ENCODE data around the gene TOR1AIP2. TPM values are rescaled to one million over a fixed set of nuclear protein-coding genes. Genes with fewer than 3 reads are reported as not detected.
A peak's percentile ranks its signal among the peaks of the same experiment; 100 is the strongest.
"Not testable (repeated sequence)": the region's sequence is repeated elsewhere in the genome, so short reads cannot be mapped to it uniquely, and the experiment has no call there.

The TOR1AIP2 gene
- total RNA-seq, 4 donors from 2014 or later = 70.1 to 115 (median 86.9) TPM

DNA sequence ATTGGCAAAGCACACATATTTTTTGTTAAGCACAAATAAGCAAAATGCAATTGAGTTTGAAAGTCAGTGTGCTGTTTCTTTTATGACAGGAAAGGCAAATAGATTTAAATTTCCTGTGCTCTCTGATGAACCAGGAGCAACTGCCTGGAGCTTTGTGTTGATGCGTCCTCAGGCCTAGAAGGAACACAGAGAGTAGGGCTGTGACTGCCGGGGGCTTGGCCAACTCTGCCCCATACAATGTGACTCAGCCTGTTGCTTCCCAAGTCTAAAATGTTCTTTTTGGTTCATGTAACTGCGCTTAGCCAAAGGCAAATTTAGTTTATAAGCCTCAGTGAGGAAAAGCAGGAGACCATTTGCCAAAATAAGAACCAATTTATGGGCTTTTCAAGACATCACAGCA is 37.5 kb downstream of the TOR1AIP2 start:
- TF ChIP-seq POLR2A (IDR thresholded peaks at IDR 0.05) = no peak
- TF ChIP-seq, protein P1, sequence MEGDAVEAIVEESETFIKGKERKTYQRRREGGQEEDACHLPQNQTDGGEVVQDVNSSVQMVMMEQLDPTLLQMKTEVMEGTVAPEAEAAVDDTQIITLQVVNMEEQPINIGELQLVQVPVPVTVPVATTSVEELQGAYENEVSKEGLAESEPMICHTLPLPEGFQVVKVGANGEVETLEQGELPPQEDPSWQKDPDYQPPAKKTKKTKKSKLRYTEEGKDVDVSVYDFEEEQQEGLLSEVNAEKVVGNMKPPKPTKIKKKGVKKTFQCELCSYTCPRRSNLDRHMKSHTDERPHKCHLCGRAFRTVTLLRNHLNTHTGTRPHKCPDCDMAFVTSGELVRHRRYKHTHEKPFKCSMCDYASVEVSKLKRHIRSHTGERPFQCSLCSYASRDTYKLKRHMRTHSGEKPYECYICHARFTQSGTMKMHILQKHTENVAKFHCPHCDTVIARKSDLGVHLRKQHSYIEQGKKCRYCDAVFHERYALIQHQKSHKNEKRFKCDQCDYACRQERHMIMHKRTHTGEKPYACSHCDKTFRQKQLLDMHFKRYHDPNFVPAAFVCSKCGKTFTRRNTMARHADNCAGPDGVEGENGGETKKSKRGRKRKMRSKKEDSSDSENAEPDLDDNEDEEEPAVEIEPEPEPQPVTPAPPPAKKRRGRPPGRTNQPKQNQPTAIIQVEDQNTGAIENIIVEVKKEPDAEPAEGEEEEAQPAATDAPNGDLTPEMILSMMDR (IDR thresholded peaks at IDR 0.05) = no peak
- intact Hi-C loops (cut with DNase I) = no loop called here
- peaks cover 0 to under 1% of the 10 kb centered on the region in 2 donors for H3K36me3 ChIP-seq
- no peaks in the 10 kb centered on the region for H3K9me3 ChIP-seq
- H3K27ac ChIP-seq = no peak overlapping the region
- no peaks in the 10 kb centered on the region for H3K27me3 ChIP-seq
- DNase-seq = no peak
- H3K4me3 ChIP-seq (replicated peaks in 1 of 3) = no peak overlapping the region
- H3K4me1 ChIP-seq = no peaks in the 10 kb centered on the region
- 85 to 88% methylated on average over 3 of the region's 3 CpGs for WGBS, 2 donors

DNA sequence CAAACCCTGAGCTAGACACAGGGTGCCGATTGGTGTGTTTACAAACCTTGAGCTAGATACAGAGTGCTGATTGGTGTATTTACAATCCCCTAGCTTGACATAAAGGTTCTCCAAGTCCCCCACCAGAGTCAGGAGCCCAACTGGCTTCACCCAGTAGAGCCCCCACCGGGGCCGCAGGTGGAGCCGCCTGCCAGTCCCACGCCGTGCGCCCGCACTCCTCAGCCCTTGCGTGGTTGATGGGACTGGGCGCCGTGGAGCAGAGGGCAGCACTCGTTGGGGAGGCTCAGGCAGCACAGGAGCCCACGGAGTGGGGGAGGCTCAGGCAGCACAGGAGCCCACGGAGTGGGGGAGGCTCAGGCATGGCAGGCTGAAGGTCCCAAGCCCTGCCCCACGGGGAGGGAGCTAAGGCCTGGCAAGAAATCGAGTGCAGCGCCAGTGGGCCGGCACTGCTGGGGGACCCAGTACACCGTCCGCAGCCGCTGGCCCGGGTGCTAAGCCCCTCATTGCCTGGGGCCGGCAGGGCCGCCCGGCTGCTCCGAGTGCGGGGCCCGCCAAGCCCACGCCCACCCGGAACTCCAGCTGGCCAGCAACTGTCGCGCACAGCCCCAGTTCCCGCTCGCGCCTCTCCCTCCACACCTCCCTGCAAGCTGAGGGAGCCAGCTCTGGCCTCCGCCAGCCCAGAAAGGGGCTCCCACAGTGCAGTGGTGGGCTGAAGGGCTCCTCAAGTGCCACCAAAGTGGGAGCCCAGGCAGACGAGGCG is 40.7 kb downstream of the TOR1AIP2 start:
- H3K4me3 ChIP-seq (replicated peaks in 1 of 3); H3K36me3 ChIP-seq; DNase-seq; intact Hi-C loops (cut with DNase I); H3K27ac ChIP-seq; H3K27me3 ChIP-seq; H3K4me1 ChIP-seq; H3K9me3 ChIP-seq: not testable (repeated sequence)
- 92 to 98% methylated on average over 9 to 14 of the region's 38 CpGs for WGBS, 2 donors

DNA sequence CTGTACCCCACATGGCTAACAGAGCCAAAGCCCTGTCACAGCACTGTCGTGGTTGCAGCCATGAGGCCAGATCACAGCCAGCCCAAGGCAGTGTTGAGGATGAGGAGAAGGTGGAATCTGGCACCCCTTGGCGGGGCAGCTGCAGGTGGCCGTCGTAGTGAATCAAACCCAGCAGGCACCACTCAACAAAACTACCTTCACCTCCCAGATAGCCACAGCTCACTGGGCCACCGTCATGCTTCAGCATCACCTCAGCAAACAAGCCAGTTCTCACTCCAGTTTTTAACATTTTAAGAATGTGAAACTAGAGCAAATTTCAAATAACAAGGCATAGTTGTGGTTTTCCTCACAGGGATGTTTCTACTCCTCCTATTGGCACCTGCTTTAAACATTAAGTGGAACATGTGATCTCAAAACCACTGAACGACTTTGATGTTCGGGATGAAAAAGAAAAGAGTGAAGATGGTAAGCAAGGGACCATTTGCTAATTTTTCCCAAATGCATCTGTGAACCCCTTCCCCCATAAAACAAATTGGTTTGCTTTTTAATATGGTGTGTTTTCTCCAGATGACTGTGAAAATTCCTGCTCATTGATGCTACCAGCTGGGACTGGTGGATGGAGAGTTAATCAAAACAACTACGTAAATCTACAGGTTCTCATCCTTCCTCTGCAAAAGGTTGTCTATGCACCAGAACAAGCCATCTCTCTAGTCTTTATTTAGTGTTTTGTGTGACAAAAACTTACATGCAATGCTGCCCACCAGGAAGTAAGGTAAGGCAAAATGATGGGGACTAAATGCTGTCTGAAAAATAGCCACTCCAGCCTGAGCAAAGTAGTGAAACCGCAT is 45.5 kb downstream of the TOR1AIP2 start:
- Histone ChIP-seq H3K9me3 (no peaks in the 10 kb centered on the region), H3K27me3 (no peaks in the 10 kb centered on the region), H3K36me3 (no peaks in the 10 kb centered on the region), H3K27ac (peak overlapping the region in 2 of 3 donors; percentile 25 to 38), H3K4me3 (replicated peaks in 1 of 3) (no peak overlapping the region), H3K4me1 (peaks cover 5 to 13% of the 10 kb centered on the region in 2 donors)
- TF ChIP-seq POLR2A (IDR thresholded peaks at IDR 0.05) = no peak
- TF ChIP-seq, protein P1 (IDR thresholded peaks at IDR 0.05) = peak in 1 of 6 experiments; percentile 7
- WGBS, 2 donors = 40 to 42% methylated on average over 9 of the region's 9 CpGs
- peak; percentile 61 to 69 for DNase-seq
- intact Hi-C loops (cut with DNase I) = no loop called here

DNA sequence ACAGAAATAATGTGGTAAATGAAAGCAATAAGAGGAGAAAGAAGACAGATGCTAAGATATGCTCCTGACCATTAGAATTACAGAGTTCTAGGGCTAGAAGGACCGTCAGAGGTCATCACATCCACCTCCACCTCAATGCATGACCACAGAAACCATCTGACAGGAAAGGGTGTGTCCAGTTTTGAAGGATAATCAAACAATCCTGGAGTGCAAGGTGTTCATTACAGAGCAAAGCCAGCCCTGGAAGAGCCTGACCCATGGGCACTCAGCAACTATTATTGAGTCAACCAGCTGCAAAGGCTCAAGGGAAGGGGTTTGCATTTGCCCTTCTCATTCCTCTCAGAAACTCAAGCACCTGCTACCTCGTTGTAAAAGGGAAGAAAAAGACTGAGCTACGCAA is 46.4 kb downstream of the TOR1AIP2 start:
- WGBS, 2 donors = 52 to 58% methylated on average over 3 of the region's 3 CpGs
- H3K4me3 ChIP-seq (replicated peaks in 1 of 3) = no peak overlapping the region
- no peaks in the 10 kb centered on the region for H3K27me3 ChIP-seq
- H3K27ac ChIP-seq = peak overlapping the region in 2 of 3 donors; percentile 25 to 38
- no peaks in the 10 kb centered on the region for H3K36me3 ChIP-seq
- intact Hi-C loops (cut with DNase I) = no loop called here
- no peak for TF ChIP-seq POLR2A (IDR thresholded peaks at IDR 0.05)
- TF ChIP-seq, protein P1 (IDR thresholded peaks at IDR 0.05) = no peak
- no peaks in the 10 kb centered on the region for H3K9me3 ChIP-seq
- H3K4me1 ChIP-seq = peaks cover 5 to 13% of the 10 kb centered on the region in 2 donors
- no peak for DNase-seq

DNA sequence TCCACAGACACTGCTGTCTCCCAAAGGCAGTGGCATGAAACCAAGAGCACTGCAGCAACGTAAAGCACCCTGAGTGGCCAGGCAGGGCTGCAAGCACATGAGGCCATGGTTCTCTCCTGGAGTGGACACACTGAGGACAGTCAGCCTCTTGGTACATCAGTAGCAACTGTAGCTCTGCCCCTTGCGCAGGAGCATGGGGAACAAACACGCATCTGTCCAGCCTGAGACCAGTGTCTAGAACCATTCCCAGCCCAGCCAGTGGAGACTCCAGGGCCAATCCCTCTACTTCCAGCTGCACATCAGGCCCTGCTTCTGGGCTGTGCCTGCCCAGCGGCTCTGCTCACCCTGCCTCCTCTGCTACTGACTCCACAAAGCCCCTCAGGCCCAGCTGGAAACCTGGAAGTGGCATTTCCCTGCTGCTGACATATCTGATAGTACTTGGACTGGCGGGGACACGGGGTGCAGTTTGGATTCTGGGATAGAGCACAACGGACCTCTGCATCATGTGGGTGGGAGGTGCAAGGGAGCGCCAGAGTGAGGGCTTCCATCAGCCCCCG is 49.0 kb downstream of the TOR1AIP2 start:
- Histone ChIP-seq H3K4me1 (peaks cover 5 to 13% of the 10 kb centered on the region in 2 donors), H3K4me3 (replicated peaks in 1 of 3) (no peak overlapping the region), H3K36me3 (no peaks in the 10 kb centered on the region), H3K9me3 (no peaks in the 10 kb centered on the region), H3K27me3 (no peaks in the 10 kb centered on the region), H3K27ac (no peak overlapping the region)
- intact Hi-C loops (cut with DNase I) = no loop called here
- TF ChIP-seq, protein P1 (IDR thresholded peaks at IDR 0.05) = no peak
- TF ChIP-seq POLR2A (IDR thresholded peaks at IDR 0.05) = no peak
- no peak for DNase-seq
- WGBS, 2 donors = 92 to 98% methylated on average over 8 of the region's 9 CpGs

Measured in thyroid gland (tissue), 4 donors.